ENCODE measurements around the gene TIMP4. TPM values are rescaled to one million over a fixed set of nuclear protein-coding genes. Genes with fewer than 3 reads are reported as not detected.

TIMP4 gene
- total RNA-seq, 1 experiment from 2014 or later: 15.5 TPM

- no peak for DNase-seq
- Histone ChIP-seq H3K9me3 (ENCODE audit: insufficient read depth, low read depth) (0 out of 2 replicates have a peak, but pooled peaks cover 6% of the 10 kb centered on the region), H3K4me3 (no peak overlapping the region), H3K27ac (peak overlapping the region; percentile 97), H2AFZ (no peak overlapping the region), H3K27me3 (ENCODE audit: insufficient read depth, low read depth) (no peaks in the 10 kb centered on the region), H4K20me1 (ENCODE audit: insufficient read depth) (no peaks in the 10 kb centered on the region), H3F3A (ENCODE audit: insufficient read depth, low read depth) (peaks cover 57% of the 10 kb centered on the region), H3K4me1 (replicated peaks; ENCODE audit: insufficient read depth) (peaks cover 73% of the 10 kb centered on the region), H3K36me3 (ENCODE audit: low read depth) (no peaks in the 10 kb centered on the region), H3K9me2 (ENCODE audit: insufficient read depth) (no peaks in the 10 kb centered on the region), H3K4me2 (peak overlapping the region; percentile 73), H3K79me2 (ENCODE audit: low read depth) (no peaks in the 10 kb centered on the region)
- CTCF ChIA-PET: interaction anchor here (1.1 to 1.5 kb wide), 5 partner anchors 15 to 284 kb away, joined by 3 to 6 read pairs (median 3); no protein-coding TSS in a partner anchor
- intact Hi-C loops (cut with micrococcal nuclease; ENCODE audit: unreplicated experiment): loop anchor here (2.0 to 10.0 kb wide), 2 partner anchors 94 to 560 kb away; partner anchors contain the start of genes PPARG and TMEM40
- TF ChIP-seq EZH2 (IDR thresholded peaks at IDR 0.05; ENCODE audit: low read depth): no peak
- TF ChIP-seq CTCF (conservative IDR thresholded peaks at IDR 0.05): no peak
- POLR2A ChIA-PET (ENCODE audit: unreplicated experiment): interaction anchor here (0.5 to 0.8 kb wide), 3 partner anchors 17 to 44 kb away, joined by 3 to 5 read pairs (median 3); no protein-coding TSS in a partner anchor
- BruUV-seq (replicated peaks): no TSS peak
These were observed 36.5 kb upstream of the TIMP4 start for GRCh38 chr3:12195231-12195630.

GRCh38 chr3:12194669-12195161 lies 36.0 kb upstream of the TIMP4 start:
- Histone ChIP-seq H3K79me2 (ENCODE audit: low read depth) (no peaks in the 10 kb centered on the region), H2AFZ (no peak overlapping the region), H3K4me2 (peak overlapping the region; percentile 73), H3K4me1 (replicated peaks; ENCODE audit: insufficient read depth) (peaks cover 73% of the 10 kb centered on the region), H3K9me2 (ENCODE audit: insufficient read depth) (no peaks in the 10 kb centered on the region), H3K9me3 (ENCODE audit: insufficient read depth, low read depth) (0 out of 2 replicates have a peak, but pooled peaks cover 6% of the 10 kb centered on the region), H3F3A (ENCODE audit: insufficient read depth, low read depth) (peaks cover 57% of the 10 kb centered on the region), H3K27me3 (ENCODE audit: insufficient read depth, low read depth) (no peaks in the 10 kb centered on the region), H4K20me1 (ENCODE audit: insufficient read depth) (no peaks in the 10 kb centered on the region), H3K27ac (peak overlapping the region; percentile 97), H3K36me3 (ENCODE audit: low read depth) (no peaks in the 10 kb centered on the region), H3K4me3 (peak overlapping the region; percentile 27; the same call in 1 of the 2 replicates)
- POLR2A ChIA-PET (ENCODE audit: unreplicated experiment): interaction anchor here (0.5 to 0.8 kb wide), 3 partner anchors 21 to 144 kb away, joined by 3 to 5 read pairs (median 3); no protein-coding TSS in a partner anchor
- TF ChIP-seq CTCF (conservative IDR thresholded peaks at IDR 0.05) (peak; percentile 77), EZH2 (IDR thresholded peaks at IDR 0.05; ENCODE audit: low read depth) (no peak)
- peak; percentile 68 to 70 for DNase-seq
- intact Hi-C loops (cut with micrococcal nuclease; ENCODE audit: unreplicated experiment): loop anchor here (1.0 to 10.0 kb wide), 4 partner anchors 14 to 560 kb away; partner anchors contain the start of genes PPARG and TMEM40
- TSS peak; percentile 64 for BruUV-seq (replicated peaks)
- CTCF ChIA-PET: interaction anchor here (1.1 to 1.5 kb wide), 6 partner anchors 14 to 285 kb away, joined by 3 to 6 read pairs (median 3); no protein-coding TSS in a partner anchor

GRCh38 chr3:12194209-12194608 lies 35.5 kb upstream of the TIMP4 start:
- no peaks in the 10 kb centered on the region for H3K27me3 ChIP-seq (ENCODE audit: insufficient read depth, low read depth)
- ChIA-PET CTCF (interaction anchor here (1.1 to 1.5 kb wide), 6 partner anchors 14 to 285 kb away, joined by 3 to 6 read pairs (median 3); no protein-coding TSS in a partner anchor), POLR2A (ENCODE audit: unreplicated experiment) (interaction anchor here (0.5 to 0.6 kb wide), 2 partner anchors 144 to 999 kb away, joined by 3 to 4 read pairs; no protein-coding TSS in a partner anchor)
- H3K79me2 ChIP-seq (ENCODE audit: low read depth): no peaks in the 10 kb centered on the region
- H3K27ac ChIP-seq: peak overlapping the region; percentile 97
- H4K20me1 ChIP-seq (ENCODE audit: insufficient read depth): no peaks in the 10 kb centered on the region
- peak overlapping the region; percentile 27; the same call in 1 of the 2 replicates for H3K4me3 ChIP-seq
- no peak for TF ChIP-seq CTCF (conservative IDR thresholded peaks at IDR 0.05)
- no peak for TF ChIP-seq EZH2 (IDR thresholded peaks at IDR 0.05; ENCODE audit: low read depth)
- peaks cover 59% of the 10 kb centered on the region for H3F3A ChIP-seq (ENCODE audit: insufficient read depth, low read depth)
- no peak overlapping the region for H2AFZ ChIP-seq
- H3K4me1 ChIP-seq (replicated peaks; ENCODE audit: insufficient read depth): peaks cover 72% of the 10 kb centered on the region
- H3K9me2 ChIP-seq (ENCODE audit: insufficient read depth): no peaks in the 10 kb centered on the region
- BruUV-seq (replicated peaks): no TSS peak
- no peaks in the 10 kb centered on the region for H3K36me3 ChIP-seq (ENCODE audit: low read depth)
- H3K9me3 ChIP-seq (ENCODE audit: insufficient read depth, low read depth): 0 out of 2 replicates have a peak, but pooled peaks cover 6% of the 10 kb centered on the region
- peak overlapping the region; percentile 73 for H3K4me2 ChIP-seq
- DNase-seq: peak in 1 of 2 experiments; percentile 74
- intact Hi-C loops (cut with micrococcal nuclease; ENCODE audit: unreplicated experiment): loop anchor here (1.0 to 10.0 kb wide), 4 partner anchors 14 to 561 kb away; partner anchors contain the start of genes PPARG and TMEM40
